Measurements from ENCODE around the gene RAPH1.

The RAPH1 gene

DNA sequence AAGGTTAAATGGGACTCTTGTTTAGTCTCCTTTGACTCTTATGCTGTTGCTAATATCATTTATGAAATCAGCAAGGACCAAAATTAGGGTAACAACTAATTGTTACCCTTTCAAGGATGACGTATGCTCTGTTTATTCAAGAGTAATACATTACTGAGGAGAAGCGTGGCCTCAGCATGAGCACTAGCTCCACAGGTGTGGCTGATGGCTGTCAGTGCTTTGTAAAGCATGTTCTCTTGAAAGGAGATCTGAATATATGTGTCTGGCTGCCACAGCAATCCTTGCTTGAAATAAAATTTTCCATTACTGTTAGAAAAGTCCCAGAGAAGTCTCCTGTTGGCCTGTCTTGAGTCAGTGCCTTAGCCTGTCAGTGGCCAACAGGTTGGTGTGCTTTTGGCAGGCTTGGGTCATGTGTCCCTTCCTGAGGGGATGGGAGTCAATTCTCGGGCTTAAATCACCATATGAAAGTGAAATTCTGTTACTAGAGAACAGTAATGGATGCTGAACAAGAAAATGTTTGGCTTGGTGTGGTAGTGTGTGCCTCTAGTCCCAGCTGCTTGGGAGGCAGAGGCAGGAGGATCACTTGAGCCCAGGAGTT is 174.2 kb downstream of the RAPH1 start:
- no peak for DNase-seq (ENCODE audit: low spot score)

GRCh38 chr2:203359450-203359849 is 175.7 kb downstream of the RAPH1 start:
- no peak for DNase-seq (ENCODE audit: low spot score)

GRCh38 chr2:203354966-203355365 is 180.1 kb downstream of the RAPH1 start:
- no peak for DNase-seq (ENCODE audit: low spot score)

DNA sequence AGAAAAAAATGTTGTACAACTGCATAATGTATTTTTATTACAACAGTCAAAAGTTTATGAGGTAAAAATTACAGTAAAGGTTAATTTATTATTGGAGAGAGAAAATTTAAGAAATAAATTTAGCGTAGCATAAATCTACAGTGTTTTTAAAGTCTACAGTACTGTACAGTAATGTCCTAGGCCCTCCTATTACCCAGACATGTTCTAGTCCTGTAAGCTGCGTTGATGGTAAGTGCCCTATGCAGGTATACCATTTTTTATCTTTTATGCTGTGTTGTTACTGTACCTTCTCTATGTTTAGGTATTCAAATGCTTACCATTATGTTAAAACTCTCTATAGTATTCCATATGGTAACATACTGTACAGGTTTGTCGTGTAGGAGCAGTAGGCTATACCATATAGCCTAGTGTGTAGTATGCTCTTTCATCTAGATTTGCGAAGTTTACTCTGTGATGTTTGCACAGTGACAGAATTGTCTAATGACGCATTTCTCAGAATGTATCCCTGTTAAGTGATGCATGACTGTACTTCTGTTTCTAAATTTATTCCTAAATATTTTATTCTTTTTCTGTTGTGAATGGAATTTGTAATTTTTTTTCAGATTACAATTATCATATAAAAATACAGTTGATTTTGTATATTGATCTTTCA is 182.4 kb downstream of the RAPH1 start:
- DNase-seq (ENCODE audit: low spot score): peak; percentile 15

- DNase-seq (ENCODE audit: low spot score): no peak
Observed at GRCh38 chr2:203347375-203347774, 187.7 kb downstream of the RAPH1 start.

- DNase-seq (ENCODE audit: low spot score): no peak
Observed at GRCh38 chr2:203346612-203347011, 188.5 kb downstream of the RAPH1 start.

DNA sequence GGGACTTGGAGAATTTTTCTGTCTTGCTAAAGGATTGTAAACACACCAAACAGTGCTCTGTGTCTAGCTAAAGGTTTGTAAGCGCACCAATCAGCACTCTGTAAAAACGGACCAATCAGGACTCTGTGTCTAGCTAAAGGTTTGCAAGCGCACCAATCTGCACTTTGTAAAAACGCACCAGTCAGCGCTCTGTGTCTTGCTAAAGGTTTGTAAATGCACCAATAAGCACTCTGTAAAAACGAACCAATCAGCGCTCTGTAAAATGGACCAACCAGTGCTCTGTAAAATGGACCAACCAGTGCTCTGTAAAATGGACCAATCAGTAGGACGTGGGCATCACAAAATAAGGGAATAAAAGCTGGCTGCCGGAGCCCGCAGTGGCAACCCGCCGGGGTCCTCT is 190.4 kb downstream of the RAPH1 start:
- DNase-seq (ENCODE audit: low spot score): no peak

All from kidney tubule cell (primary cell).